SU-DHL-6 (cell line): Measurements from ENCODE around the gene THTPA.

ENCODE experiments used
- H2AFZ ChIP-seq: fragments of 200-600 bp; sonication (generic); 2 replicates; pipeline ENCODE4 v1.6.1; 2014; ENCODE audit warnings: low read depth, mild to moderate bottlenecking, moderate library complexity, mixed read lengths, antibody characterized with exemption, low read length; ENCODE audit not compliant: severe bottlenecking
- H3F3A ChIP-seq: fragments of 200-600 bp; shearing (Covaris generic); 2 replicates; pipeline ENCODE4 v1.6.0; 2016; ENCODE audit warnings: antibody characterized with exemption, mild to moderate bottlenecking; ENCODE audit not compliant: insufficient read depth
- H3K27ac ChIP-seq: fragments of 200-600 bp; sonication (generic); 2 replicates; pipeline ENCODE4 v1.5.1; 2016; ENCODE audit warnings: low read depth, mild to moderate bottlenecking, low read length, moderate library complexity, mixed read lengths
- H3K27me3 ChIP-seq: fragments of 200-600 bp; sonication (generic), shearing (Covaris generic); 2 replicates; pipeline ENCODE4 v1.6.0; 2014; ENCODE audit warnings: mild to moderate bottlenecking, low read length
- H3K36me3 ChIP-seq: fragments of 200-600 bp; sonication (generic); 2 replicates; pipeline ENCODE4 v1.6.1; 2014; ENCODE audit warnings: mild to moderate bottlenecking, low read length, mixed read lengths
- H3K4me2 ChIP-seq: fragments of 300-600, 200-600 bp; shearing (Covaris generic), sonication (generic); 2 replicates; pipeline ENCODE4 v1.6.0; 2014; ENCODE audit warnings: low read length, low read depth, mild to moderate bottlenecking; ENCODE audit not compliant: poor library complexity, severe bottlenecking
- H3K4me3 ChIP-seq: fragments of 200-600 bp; sonication (generic); 2 replicates; pipeline ENCODE4 v1.5.1; 2014; ENCODE audit warnings: antibody characterized with exemption, low read length, mild to moderate bottlenecking, mixed read lengths; ENCODE audit not compliant: insufficient read depth, poor library complexity, severe bottlenecking
- H3K79me2 ChIP-seq: fragments of 200-600 bp; sonication (generic); 2 replicates; pipeline ENCODE4 v1.6.1; 2014; ENCODE audit warnings: mild to moderate bottlenecking, low read length, moderate library complexity; ENCODE audit not compliant: insufficient read depth
- H3K9ac ChIP-seq: fragments of 200-600 bp; sonication (generic); 2 replicates; pipeline ENCODE4 v1.7.0; 2014; ENCODE audit warnings: mild to moderate bottlenecking, low read length
- H3K9me2 ChIP-seq: fragments of 200-600 bp; sonication (generic); replicated peaks from 2 replicates; pipeline ENCODE4 v1.6.1; 2014; ENCODE audit warnings: low read length; ENCODE audit not compliant: insufficient read depth
- H3K9me3 ChIP-seq: fragments of 200-600 bp; sonication (generic); 2 replicates; pipeline ENCODE4 v1.6.1; 2014; ENCODE audit warnings: low read length, mixed read lengths; ENCODE audit not compliant: insufficient read depth
- H4K20me1 ChIP-seq: fragments of 200-600 bp; sonication (generic); 2 replicates; pipeline ENCODE4 v1.6.1; 2014; ENCODE audit warnings: low read depth, mild to moderate bottlenecking, antibody characterized with exemption, low read length, moderate library complexity, mixed read lengths
- CTCF ChIP-seq: fragments of 200-600 bp; sonication (generic); IDR thresholded peaks from one replicate; pipeline ENCODE4 v1.5.1; 2017; ENCODE audit warnings: antibody characterized with exemption, mild to moderate bottlenecking, low read length, moderate library complexity; ENCODE audit not compliant: insufficient read depth, poor library complexity, severe bottlenecking
- EZH2phosphoT487 ChIP-seq: fragments of 200-600 bp; sonication (generic), shearing (Covaris generic); conservative IDR thresholded peaks from 2 replicates; pipeline ENCODE4 v1.6.1; 2018; ENCODE audit warnings: mild to moderate bottlenecking, antibody characterized with exemption, low read length, moderate library complexity, mixed read lengths

Gene THTPA

GRCh38 chr14:23567186-23568020 is 11.3 kb downstream of the THTPA start, which contains the start of gene AP1G2:
Gene AP1G2 (minus strand): TSS chr14:23567791. CDS start chr14:23567314, 477 bp downstream.
- H3K27ac ChIP-seq: peak within 1 kb of the TSS; percentile 65
- H3K4me2 ChIP-seq: peak within 1 kb of the TSS; percentile 98
- peak within 1 kb of the TSS; percentile 82 for H2AFZ ChIP-seq
- H3K27me3 ChIP-seq: no peaks in the 10 kb centered on the region
- H3K9me3 ChIP-seq: no peaks in the 10 kb centered on the region
- TF ChIP-seq EZH2phosphoT487: no peak
- TF ChIP-seq CTCF: no peak
- H3K36me3 ChIP-seq: no peaks in the 10 kb centered on the region
- H3F3A ChIP-seq: peaks cover 9% of the 10 kb centered on the region; the same call in 1 of the 2 replicates
- H4K20me1 ChIP-seq: no peaks in the 10 kb centered on the region
- peak within 1 kb of the TSS; percentile 80 for H3K9ac ChIP-seq
- H3K79me2 ChIP-seq: peaks cover 18% of the 10 kb centered on the region
- H3K9me2 ChIP-seq: no peaks in the 10 kb centered on the region
- peak within 1 kb of the TSS; percentile 87 for H3K4me3 ChIP-seq

- Histone ChIP-seq H3K9me3 (no peaks in the 10 kb centered on the region), H3K4me3 (peak overlapping the region; percentile 87), H3K27ac (peak overlapping the region; percentile 65; the same call in 1 of the 2 replicates), H2AFZ (peak overlapping the region; percentile 82), H3K9me2 (no peaks in the 10 kb centered on the region), H3K27me3 (no peaks in the 10 kb centered on the region), H4K20me1 (no peaks in the 10 kb centered on the region), H3K36me3 (no peaks in the 10 kb centered on the region), H3F3A (peaks cover 9% of the 10 kb centered on the region; the same call in 1 of the 2 replicates), H3K79me2 (peaks cover 18% of the 10 kb centered on the region), H3K9ac (peak overlapping the region; percentile 80), H3K4me2 (peak overlapping the region; percentile 98)
- no peak for TF ChIP-seq CTCF
- TF ChIP-seq EZH2phosphoT487: no peak
Measured at GRCh38 chr14:23568021-23568599, 12.0 kb downstream of the THTPA start.

GRCh38 chr14:23568600-23569331 is 12.7 kb downstream of the THTPA start:
- Histone ChIP-seq H4K20me1 (no peaks in the 10 kb centered on the region), H3K79me2 (peaks cover 18% of the 10 kb centered on the region), H3F3A (peaks cover 9% of the 10 kb centered on the region; the same call in 1 of the 2 replicates), H3K27me3 (no peaks in the 10 kb centered on the region), H2AFZ (no peak overlapping the region), H3K36me3 (no peaks in the 10 kb centered on the region), H3K4me3 (no peak overlapping the region), H3K9ac (peak overlapping the region; percentile 80; the same call in 1 of the 2 replicates), H3K9me3 (no peaks in the 10 kb centered on the region), H3K27ac (no peak overlapping the region), H3K4me2 (peak overlapping the region; percentile 98), H3K9me2 (no peaks in the 10 kb centered on the region)
- TF ChIP-seq CTCF (peak; percentile 26), EZH2phosphoT487 (no peak)
